HG03175 (cell line): ENCODE data around the gene ATAD1.
"Not testable (repeated sequence)": the region's sequence is repeated elsewhere in the genome, so short reads cannot be mapped to it uniquely, and the experiment has no call there.

Experiments used
- ATAC-seq: cut with Tn5 transposase; IDR thresholded peaks from one replicate; pipeline ENCODE4 v1.9.1; 2021; ENCODE audit warnings: mild to moderate bottlenecking, moderate library complexity; ENCODE audit not compliant: unreplicated experiment

Gene ATAD1

DNA sequence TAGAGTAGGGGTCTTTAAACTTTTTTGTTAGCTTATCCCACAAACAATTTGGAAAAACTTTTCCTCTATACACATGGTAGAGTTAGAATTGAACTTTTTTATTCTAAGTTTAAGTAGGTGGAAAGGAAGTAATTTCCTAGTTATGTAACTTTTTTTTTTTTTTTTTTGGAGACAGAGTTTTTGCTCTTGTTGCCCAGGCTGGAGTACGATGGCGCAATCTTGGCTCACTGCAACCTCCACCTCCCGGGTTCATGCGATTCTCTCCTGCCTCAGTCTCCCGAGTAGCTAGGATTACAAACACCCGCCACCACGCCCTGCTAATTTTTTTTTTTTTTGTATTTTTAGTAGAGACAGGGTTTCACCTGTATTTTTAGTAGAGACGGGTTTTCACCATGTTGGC is 28.7 kb upstream of the ATAD1 start:
- ATAC-seq = not testable (repeated sequence)

DNA sequence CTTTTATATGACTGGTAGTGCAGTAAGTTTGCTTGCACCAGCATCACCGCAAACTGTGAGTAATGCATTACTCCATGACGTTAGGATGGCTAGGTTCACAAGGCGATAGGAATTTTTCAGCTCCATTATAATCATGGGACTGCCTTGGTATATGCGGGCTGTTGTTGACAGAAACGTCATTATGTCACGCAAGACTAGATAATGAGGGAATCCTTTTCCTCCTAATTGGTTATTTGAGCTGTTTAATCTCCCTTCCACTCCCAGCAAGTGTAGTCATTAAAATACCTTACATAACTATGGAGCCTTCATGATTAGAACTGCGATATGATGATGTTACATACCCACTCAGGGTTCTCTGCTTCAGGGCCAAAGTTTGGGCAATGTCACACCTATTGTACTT is 28.0 kb upstream of the ATAD1 start:
- ATAC-seq = no peak

DNA sequence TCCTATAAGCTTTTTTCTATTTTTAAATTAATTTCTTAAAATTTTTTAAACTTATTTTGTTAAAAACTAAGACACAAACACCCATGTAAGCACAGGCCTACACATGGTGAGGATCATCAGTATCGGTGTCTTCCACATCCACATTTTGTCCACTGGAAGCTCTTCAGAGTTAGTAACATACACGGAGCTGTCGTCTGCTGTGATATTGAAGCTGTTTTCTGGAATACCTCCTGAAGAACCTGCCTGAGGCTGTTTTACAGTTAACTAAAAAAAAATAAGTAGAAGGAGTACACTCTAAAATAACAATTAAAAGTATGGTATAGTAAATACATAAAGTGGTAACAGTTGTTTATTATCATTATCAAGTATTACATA is 27.6 kb upstream of the ATAD1 start:
- no peak for ATAC-seq

DNA sequence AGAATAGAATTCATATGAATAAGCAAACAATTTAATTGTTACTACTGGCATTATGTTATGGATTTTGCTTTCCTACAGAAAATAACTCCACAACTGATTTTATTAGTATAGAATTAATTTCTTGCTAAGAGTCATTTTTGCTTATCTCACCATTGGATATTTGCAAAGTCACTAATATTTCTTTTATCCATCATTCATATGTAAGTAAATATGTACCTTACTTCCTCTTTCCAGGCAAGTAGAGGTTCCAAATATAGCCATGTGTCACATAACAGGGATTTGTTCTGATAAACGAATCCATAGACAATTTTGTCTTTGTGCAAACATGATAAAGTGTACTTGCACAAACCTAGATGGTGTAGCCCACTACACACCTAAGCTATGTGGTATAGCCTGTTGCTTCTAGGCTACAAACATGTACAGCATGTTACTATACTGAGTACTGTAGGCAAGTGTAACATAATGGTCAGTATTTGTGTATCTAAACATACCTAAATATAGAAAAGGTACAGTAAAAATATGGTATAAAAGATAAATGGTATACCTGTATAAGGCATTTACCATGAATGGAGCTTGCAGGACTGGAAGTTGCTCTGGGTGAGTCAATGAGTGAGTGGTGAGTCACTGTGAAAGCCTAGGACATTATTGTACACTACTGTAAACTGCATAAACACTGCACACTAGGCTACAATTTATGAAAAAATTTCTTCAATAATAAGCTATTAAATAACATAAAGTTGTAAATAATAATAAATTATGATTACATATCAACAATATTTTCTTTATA is 27.0 kb upstream of the ATAD1 start:
- ATAC-seq = no peak

DNA sequence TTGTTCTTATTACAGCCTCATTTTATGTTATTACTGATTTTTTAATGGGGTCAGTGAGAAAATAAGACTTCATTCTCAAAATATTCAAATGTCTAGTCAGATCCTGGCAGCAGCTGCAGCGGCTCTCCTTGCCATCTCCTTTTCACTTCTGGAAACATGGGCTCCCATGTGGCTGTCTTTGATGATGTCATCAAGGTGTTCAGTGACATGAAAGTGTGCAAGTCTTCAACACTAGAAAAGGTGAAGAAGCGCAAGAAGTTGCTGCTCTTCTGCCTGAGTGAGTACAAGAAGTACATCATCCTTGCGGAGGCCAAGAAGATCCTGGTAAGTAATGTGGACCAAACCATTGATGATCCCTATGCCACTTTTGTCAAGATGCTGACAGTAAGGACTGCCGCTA is 25.7 kb upstream of the ATAD1 start:
- ATAC-seq = no peak

DNA sequence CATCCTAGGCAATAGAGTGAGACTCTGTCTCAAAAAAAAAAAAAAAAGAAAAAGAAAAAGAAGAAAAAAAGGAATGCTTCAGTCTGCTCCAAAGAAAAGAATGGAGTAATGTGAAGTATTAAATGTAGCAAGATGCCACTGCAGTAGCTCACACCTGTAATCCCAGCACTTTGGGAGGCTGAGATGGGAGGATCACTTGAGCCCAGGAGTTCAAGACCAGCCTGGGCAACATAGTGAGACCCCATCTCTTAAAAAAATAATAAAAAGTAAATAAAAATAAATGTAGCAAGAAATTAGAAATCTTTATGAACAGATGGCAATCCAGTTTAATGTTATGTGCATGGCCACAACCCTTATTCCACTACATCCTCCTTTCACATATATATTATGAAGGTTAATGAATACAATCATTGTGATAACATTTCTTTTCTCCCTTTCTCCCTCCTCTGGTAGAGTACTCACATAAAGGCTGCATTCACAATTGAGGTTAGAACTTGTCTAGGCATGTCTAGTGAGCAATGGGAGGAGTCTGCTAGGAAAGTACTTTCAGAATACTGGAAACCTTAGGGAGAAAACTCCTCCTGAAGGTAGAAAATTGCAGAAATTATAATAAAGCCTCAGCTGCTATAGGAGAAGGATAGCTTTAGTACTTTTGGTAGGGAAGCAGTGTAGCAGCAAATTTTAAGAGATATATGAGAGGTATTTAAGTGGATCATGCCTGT is 24.9 kb upstream of the ATAD1 start:
- no peak for ATAC-seq

DNA sequence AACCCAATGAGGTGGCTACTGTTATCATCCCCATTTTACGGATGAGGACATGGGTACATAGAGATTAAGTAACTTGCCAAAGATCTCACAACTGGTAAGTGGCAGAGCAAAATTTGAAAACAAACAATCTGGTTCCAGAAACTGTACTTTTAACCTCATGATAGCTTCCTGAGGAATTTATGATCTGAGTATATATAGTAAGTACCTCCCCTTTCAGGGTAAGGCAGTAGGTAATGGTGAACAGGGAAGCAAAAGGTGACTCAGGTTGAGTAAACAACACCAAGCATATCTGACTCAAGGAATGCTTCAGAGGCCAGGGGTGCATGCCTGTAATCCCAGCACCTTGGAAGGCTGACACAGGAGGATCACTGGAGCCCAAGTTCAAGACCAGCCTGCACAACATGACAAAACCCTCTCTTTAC is 24.2 kb upstream of the ATAD1 start:
- no peak for ATAC-seq

DNA sequence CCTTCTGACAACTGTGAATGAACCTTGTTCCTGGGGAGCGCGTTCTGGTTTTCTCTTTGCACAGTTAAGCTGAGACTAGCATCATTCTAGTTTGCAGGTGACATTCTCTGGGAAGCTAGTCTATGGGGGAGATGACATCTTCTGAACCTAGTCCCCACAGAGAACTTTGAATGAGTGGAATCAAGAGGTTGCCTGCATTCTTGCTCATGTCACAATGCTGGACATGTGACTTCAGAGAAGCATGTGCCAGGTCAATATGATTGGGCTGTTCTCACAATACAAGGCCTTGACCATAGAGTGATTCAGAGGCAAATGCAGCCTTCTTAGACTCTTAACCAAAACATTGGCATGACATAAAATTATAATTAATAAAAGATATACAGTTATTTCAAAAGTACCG is 23.2 kb upstream of the ATAD1 start:
- ATAC-seq = no peak

DNA sequence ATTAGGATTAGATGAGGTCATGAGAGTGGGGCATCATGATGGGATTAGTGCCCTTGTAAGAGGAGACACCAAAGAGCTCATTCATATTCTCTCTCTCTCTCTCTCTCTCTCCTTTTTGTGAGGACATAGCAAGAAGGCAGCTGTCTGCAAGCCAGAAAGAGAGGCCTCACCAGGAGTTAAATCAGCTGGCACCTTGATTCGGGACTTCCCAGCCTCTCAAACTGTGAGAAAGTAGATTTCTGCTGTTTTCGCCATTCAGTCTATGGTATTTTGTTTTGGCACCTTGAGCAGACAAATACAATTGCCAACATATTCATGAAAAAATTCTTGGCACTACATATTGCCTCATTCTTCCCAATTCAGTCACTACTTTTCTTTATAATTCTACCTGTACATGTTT is 20.6 kb upstream of the ATAD1 start:
- no peak for ATAC-seq

DNA sequence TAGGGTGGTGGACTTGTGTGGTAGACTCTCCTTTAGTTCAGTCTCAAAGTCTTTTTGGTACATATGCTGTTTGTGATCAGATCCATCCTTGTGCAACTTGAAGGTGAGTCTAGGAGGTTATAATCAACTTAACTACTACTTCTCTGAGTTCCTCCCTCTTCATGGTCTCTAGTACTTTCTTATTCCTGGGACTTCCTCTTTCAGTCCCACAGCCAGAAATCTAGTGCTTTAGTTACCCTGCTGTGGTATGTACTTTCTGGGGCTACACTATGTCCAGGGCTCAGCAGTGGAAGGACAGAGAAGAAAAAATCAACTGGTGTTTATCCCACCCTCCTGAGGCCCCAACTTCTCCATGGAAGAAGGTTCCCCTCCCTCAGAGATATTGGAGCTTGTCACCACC is 19.4 kb upstream of the ATAD1 start:
- ATAC-seq = no peak

DNA sequence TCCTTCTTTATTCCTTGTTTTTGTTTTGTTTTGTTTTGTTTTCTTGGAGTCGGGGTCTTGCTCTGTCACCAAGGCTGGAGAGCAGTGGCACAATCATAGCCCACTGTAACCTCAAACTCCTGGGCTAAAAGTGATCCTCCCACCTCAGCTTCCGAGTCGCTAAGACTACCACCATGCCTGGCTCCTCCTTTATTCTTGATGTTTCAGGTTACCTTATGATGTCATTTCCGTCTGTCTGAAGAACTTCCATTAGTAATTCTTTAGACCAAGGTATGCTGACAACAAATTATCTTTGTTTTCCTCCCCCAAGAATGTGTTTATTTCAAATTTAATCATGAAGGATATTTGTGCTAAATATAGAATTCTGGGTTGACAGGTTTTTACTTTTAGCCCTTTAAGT is 18.1 kb upstream of the ATAD1 start:
- no peak for ATAC-seq

DNA sequence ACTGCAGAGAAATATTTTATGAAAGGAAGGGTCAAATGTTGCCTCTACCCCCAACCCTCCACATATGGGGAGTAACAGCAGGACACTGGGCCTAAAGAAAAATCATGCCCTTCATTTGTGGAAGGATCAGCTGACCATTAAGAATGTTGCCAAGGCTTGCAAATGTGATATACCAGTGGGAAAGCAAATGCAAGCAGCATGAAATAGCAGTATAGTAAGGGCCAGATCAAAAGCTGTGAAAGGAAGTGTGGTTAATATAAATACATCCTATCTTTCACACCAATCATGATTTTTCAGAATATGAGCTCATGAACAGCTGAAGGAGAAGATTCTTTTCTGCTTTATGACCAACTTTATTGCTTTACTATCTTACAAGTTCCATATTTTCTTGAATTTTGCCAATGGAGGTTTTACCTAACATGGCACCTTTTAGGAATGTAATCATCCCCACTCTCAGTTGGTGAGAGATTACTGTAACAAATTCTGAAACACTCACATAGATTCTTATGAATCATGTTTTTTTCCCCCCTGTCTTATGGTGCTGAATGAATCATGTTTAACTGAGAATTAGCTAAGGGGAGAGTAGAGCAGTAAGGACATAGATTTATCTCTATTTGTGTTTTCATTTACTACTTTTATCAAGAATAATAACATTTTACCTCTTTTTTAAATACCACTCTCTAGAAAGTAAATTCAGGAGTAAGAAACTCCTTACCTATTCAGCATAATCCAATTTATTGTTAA is 12.1 kb upstream of the ATAD1 start:
- ATAC-seq = no peak

DNA sequence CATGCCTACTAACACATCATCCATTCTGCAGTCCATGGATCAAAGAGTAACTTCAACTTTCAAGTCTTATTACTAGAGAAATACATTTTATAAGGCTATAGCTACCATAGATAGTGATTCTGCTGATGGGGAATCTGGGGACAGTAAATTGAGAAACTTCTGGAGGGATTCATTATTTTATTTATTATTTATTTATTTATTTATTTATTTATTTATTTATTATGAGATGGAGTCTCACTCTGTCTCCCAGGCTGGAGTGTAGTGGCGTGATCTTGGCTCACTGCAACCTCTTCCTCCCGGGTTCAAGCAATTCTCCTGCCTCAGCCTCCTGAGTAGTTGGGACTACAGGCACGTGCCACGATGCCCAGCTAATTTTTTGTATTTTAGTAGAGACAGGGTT is 11.0 kb upstream of the ATAD1 start:
- ATAC-seq = not testable (repeated sequence)

DNA sequence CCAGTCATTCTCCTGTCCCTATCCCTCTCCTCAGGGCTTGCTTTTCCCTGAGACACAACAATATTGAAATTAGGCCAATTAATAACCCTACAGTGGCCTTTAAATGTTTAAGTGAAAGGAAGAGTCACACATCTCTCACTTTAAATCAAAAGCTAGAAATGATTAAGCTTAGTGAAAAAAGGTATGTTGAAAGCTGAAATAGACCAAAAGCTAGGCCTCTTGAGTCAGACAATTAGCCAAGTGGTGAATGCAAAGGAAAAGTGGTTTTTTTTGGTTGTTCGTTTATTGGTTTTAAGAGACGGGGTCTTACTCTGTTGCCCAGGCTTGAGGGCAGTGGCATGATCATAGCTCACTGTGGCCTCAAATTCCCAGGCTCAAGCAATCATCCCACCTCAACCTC is 9.7 kb upstream of the ATAD1 start:
- ATAC-seq = no peak

DNA sequence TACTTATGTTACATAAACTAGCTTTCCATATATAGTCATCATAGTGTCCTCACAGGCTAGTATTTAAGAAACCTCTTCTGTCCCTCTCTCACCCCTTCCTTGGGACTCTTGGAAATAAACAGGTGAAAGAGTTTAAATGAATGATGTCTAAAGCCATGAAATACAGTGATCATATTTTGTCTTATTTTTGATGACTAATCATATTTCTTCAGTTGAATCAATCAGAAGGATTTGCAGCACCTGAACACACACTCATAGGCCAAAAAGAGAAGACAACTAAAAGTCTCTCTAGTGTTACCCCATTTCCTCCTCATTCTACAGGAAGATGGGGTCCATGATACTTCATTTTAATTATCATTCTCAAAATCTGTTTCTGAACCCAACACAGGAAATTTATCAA is 8.6 kb upstream of the ATAD1 start:
- no peak for ATAC-seq

DNA sequence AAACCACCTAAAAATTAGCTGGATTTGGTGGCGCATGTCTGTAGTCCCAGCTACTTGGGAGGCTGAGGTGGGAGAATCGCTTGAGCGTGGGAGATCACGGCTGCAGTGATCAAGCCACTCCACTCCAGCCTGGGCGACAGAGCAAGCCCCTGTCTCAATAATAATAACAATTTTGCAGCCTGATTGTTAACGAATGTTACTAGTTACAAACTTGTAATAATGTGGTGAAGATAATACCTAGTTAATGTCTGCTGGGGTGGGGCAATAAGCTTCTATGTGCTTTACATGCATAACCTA is 1.2 kb upstream of the ATAD1 start:
- no peak for ATAC-seq

DNA sequence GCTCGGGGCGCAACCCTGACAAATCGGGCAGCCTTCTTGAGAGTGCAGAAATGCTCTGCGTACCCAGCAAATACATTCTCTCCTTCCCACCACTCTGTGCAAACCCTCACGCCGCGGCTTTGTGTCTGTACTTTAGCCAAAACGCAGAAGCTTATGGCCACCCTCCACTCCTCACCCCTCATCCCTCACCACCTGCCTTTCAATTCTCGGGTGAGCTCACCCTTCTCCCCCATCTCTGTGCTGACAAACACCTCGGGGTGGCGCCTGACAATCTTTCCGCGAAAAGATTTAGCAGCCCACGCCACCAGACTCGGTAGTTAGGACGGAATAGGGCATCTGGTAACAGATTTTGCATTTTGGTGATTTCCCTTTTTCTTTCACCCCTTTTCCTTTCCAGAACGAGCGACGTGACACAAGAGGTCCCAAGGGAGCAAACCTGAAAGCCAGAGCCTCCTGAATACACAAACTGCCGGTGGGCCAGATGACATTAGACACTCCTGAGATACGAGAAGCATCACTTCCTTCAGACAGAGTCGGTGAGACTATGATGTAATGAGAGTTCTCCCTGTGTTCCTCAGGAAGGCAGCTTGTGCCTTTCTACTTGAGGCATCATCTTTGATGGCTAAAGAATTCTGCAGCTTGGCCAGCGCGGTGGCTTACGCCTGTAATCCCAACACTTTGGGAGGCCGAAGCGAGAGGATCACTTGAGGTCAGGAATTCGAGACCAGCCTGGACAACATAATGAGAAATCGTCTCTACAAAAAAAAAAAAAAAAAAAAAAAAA is 671 bp upstream of the ATAD1 start:
- ATAC-seq = peak; percentile 46

DNA sequence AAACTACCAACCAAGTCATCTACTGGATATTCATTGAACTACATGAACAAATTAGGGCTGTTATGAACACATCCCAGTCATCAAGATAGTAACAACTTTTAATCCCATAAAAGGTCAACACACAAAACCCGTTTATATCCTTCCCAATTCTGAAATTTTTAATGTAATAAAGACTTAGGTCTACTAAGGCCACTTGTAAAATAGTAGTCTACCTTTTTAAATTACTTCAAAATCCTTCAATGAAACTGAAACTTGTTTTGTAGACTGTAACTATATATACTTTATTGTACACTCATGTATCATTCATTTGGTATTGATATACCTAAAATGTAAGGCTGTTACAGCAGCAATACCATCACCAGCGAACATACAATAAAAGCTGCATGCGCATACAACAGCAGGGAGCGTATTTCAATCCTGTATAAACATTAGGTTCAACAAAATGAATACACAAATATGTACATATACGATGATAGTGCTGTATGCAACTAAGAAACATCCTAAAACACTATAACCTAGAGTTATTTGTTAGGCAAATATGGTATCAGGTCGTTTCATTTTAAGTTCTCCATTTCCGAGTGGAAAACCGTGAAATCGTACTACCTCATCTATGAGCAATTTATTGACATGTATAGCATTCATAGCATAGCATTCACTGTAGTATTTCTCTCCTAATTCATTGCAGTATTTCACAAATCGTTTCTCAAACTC is 973 bp downstream of the ATAD1 start:
- no peak for ATAC-seq

DNA sequence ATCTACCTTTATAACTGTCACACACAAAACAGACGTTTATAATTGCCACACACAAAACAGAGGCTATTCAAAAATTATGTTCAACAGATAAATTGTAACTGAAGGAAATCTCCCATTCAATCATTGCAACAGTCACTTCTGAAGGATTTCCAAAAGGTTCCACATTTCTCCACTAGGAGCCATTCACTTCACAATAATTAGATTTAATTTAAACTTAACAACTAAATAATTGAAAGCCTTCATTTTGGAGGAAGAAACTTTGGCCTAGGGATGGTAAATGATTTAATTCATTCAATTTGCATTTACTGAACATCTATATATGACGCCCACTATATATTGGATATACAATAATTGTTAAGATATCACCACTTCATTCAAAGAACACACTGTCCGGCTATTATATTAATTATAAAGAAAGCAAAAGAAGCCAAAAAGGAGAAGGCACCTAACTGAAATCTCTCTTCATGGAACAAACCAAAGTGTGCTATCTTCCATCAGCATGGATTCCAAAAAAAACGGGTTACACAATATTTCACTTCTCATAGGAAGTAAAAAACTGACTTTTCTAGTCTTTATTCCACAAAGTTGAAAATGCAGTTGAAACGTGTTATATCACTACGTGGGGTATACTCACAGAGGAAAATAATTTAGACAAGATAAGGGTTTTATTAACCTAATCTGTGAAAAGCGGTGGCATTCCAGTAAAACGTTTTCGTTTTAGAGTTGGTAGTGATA is 1.7 kb downstream of the ATAD1 start:
- ATAC-seq = no peak

DNA sequence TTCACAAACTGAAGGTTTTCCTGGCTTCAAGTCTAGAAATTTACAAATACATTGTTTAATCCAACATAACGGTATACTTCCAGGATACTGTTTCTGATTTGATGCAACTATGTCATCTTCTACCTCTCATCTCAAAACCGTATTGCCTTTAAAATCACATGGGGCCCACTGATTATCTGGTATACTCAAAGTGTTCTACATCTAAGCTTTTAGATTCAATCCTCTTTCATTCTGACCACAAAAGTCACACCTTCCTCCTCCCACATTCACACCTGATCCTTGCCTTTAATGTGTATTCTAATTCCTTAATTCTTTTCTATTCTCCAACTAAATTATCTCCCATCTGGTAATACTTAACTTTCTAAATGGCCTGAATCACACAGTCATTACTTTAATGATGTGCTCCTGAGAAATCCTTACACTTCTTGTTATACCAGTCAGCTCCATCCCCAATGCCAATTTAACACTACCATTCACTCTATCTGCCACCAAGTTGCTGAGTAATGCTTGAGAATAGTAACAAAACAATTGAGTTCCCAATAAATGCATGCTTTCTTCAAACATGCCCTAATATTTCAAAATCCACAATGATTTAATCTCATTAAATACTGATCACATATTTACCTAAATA is 13.0 kb downstream of the ATAD1 start:
- no peak for ATAC-seq
